HCEC 1CT (cell line): ENCODE results near the gene MAML1.

ENCODE experiments used
- DNase-seq: peaks from one replicate; pipeline ENCODE4 v3.0.0-alpha.2; 2017

The MAML1 gene

DNA sequence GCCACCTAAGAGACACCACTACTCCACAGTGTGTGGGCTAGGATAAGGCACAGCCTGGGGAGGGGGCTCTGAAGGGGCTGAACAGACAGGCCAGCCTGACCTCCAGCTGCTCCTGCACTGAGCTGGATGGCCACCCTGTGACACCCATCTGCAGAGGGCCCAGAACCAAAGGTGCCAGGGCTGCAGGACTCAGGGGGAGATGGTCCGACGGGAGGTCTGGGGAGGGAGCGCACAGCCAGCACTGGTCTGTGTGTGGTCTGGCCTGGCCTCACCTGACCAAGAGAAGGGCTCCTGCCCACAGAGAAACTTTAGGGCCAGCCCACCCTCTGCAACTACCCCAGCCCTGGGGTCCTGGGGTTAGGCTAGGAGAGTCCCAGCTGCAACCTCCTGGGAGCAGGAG lies 62.0 kb downstream of the MAML1 start:
- no peak for DNase-seq

GRCh38 chr5:179795049-179795862 lies 62.6 kb downstream of the MAML1 start:
- no peak for DNase-seq

DNA sequence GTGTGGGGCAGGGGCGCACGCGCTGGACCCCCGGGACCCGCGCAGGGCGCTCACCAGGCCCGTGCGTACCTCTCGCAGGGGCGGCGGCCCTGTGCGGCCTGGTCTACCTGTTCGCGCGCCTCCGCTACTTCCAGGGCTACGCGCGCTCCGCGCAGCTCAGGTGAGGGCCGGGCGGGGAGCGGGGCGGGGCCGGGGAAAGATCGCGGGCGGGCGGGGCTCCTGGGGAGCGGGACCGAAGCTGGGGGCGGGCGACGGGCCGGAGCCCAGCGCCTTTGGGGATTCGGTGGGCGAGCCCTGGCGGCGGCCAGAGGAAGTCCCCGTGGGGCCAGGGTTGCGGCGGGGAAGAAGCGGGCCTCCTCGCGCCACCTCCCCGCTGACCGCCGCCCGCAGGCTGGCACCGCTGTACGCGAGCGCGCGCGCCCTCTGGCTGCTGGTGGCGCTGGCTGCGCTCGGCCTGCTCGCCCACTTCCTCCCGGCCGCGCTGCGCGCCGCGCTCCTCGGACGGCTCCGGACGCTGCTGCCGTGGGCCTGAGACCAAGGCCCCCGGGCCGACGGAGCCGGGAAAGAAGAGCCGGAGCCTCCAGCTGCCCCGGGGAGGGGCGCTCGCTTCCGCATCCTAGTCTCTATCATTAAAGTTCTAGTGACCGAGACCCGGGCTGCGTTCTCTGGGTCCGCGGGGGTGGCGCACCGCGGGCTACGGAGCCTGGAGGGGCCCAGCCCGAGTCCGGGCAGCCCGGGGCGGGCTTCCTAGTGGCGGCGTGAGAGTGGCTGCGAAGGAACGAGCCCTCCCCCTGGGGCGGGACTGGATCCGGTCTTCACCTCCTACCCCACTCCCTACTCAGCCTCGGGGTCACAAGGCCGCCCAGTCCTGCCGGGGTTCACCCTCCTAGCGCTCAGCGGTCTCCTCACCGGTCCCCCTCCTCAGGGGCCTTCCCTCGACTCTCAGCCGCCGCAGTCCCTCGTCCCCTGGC lies 63.5 kb downstream of the MAML1 start:
- DNase-seq, result peak; percentile 82

DNA sequence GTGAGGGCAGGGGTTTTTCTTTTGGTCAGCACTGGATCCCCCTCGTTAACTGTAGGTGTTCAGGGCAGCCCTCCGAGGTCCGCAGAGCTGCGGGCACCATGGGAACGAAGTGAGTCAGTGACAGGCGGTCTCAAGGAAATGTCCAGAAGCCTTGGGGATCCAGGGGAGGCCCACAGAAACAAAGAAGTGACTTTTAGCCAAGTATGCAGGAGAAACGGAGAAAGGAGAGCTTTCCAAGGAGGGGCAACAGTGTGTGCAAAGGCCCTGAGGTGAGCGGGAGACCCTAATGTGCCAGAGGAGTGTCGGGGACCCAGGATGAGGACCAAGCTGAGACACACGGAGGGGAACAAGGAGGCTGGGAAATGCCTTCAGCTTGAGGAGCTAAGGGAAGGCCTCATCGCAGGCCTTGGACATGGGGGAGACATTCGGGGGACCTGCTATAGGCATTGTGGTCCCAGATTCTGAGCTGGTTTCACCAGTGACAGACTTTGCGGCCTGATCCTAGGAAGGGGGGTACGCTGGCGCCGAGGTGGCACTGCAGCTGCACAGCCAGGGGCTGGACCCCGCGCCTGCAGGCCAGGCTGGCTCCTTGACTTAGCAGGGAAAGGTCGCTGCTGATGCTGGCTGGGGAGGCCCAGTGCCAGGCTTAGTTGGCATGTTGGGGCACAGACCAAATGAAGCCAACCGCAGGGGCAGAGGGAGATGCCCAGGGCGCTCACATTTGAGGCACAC lies 64.4 kb downstream of the MAML1 start:
- DNase-seq, result no peak

DNA sequence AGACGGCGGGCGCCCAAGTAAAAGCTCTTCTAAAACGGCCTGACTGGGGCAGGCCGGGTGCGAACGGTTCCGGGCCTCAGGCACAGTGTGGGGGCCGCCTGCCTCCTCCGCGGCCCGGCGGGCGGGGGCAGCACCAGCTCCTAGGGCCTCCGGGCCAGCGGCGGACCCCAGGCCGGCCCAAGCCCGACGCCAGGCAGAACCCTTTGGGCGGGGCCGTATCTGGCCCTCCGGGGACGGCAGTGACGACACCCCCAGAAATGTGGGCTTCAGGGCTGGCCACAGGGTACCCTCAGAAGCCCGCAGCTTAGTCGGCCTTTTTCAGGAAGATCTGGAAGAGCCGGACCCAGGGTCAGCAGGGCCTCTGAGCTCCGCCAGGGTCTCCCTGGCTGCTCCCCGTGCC lies 65.1 kb downstream of the MAML1 start:
- DNase-seq, result no peak

GRCh38 chr5:179798144-179798770 lies 65.6 kb downstream of the MAML1 start:
- DNase-seq, result no peak

GRCh38 chr5:179798771-179799643 lies 66.4 kb downstream of the MAML1 start:
- no peak for DNase-seq

- no peak for DNase-seq
Observed at GRCh38 chr5:179799644-179799973, 67.0 kb downstream of the MAML1 start.

DNA sequence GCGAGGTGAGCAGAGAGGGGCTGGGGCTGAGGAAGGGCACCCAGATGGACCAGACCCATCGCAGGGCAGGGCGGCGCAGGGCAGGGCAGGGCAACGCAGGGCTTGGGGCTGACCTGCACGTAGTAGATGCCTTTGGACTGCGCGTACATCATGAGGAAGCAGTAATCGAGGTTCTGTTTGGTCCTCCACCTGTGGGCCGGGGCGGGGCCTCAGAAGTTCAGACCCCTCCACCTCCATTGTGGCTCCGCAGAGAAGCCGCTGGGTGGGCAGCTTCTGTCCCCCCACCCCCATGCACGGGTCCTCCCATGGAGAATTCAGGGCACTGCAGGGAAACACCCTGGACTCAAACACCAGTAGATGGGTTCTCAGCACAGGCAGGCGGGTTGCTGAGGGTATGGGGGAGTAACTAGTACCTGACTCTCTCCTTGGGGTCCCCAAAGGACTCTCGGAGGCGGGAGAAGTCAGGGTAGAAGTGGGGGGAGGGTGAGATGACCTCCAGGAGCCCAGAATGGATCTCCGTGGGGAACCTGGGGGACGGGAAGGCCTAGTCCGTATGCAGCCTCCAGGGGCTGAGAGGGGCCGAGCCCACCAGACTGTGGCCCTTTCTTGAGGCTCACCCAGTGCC lies 67.6 kb downstream of the MAML1 start:
- no peak for DNase-seq

GRCh38 chr5:179800696-179801201 lies 68.1 kb downstream of the MAML1 start:
- DNase-seq, result no peak

- DNase-seq, result no peak
Observed at GRCh38 chr5:179801304-179802206, 68.9 kb downstream of the MAML1 start.

- DNase-seq, result no peak
Observed at GRCh38 chr5:179802207-179802883, 69.7 kb downstream of the MAML1 start.

- no peak for DNase-seq
Observed at GRCh38 chr5:179802950-179803562, 70.4 kb downstream of the MAML1 start.

DNA sequence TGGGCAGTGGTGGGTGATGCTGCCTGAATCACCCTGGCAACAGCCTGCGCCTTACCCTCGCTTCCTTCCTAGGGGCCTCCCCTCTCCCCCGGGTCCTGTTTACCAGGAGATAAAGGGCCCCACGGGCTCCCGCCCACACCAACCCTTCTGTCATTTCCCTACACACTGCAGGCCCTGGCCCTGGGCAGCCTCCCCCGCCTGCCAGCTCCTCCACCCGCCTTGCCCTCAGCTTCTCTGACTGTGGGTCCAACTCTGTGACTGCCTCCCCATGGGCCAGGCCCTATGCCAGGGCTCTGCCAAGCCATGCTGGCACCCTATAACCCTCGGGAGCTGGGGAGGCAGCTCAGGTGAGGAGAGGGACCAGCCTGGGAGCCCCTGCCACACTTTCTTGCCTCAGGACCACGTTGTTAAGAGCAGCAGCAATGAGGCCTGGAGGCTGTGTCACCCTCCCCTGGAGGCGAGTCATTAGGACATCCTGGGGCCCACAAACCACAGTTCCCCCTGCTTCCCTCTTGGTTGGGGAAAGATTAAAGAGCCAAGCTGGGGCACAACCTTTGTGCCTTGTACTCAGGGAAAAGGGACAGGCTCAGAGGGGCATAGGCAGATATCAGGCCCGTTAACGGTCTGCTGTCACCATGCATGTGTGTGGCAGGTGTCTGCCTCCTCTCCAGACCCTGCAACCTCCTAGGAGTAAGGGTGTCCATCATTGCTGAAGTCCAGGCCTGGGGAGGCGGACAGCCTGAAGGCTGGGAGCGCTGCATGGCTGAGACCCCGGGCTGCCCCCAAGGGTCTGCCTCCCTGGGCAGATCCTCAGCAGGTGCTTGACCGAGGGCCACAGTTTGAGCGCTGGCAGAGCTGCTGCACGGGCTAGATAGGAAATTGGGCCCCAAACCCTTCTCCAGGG lies 71.3 kb downstream of the MAML1 start:
- DNase-seq, result no peak

DNA sequence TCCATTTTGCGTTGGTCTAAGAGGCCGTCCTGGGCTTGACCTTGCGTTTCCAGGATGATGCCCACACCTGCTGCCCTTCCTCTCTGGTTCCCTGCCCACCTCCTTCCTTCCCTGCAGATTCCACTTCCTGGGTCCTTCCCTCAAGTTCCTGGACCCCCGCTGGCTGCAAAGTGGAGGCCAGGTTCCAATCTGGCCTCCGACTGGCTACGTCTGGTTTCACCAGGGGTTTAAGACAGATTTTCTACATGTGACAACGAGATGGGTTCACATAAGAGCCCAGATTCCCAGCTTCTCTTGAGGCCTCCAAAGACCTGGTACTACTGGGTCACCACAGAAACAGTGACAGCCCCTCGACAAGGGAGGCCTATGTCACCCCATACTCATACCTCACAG lies 71.9 kb downstream of the MAML1 start:
- DNase-seq, result no peak

- DNase-seq, result no peak
Observed at GRCh38 chr5:179805070-179805528, 72.5 kb downstream of the MAML1 start.

DNA sequence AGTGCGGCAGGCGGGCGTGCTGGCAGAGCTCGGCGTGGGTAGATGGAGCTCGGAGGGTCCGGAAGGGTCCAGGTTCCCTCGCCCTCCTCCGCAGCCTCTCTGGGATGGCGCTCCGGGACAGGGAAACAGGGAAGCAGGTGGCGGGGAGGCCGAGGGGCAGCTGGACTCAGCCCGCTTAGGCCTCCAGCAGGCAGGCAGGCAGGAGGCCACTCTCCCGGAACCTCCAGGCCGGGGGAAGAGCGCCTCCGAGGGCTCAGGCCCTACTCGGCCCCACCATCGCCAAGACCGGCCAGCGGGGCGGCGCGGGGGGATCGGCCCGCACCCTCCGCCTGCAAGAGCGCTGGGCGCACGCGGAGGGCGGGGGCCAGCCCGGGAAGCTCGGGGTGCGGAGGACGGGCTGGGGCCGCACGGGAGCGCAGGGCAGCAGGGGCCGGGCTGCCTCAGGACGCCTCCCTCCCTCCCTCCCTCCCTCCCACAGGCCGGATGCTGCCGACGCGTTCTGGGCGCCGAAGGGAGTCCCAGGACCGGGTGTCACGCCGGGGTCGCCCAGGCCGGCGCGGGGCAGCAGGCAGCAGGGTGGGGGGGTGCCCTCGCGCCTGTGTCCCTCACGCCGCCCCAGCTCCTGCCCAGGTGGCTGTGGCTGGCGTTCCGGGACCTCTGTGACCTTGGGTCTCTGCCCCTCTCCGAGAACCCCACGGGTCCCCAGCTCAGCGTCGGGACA lies 73.1 kb downstream of the MAML1 start:
- peak; percentile 52 for DNase-seq
